Stimulated activated naive CD8-positive, alpha-beta T cell treated with anti-CD3 and anti-CD28 coated beads, Interleukin-15, Interleukin-2, amounts not matched to agents 100 U/mL and 50 U/mL, for 24 hours (primary cell): ENCODE results near the gene HEMK1.
A peak's percentile ranks its signal among the peaks of the same experiment; 100 is the strongest.

ENCODE experiments used
- ATAC-seq: fragments of 150-1000 bp; cut with Tn5 transposase; one replicate; pipeline ENCODE4 v1.10.0; 2021
- DNase-seq: peaks from one replicate; pipeline ENCODE4 v3.0.0; 2021

Gene HEMK1

DNA sequence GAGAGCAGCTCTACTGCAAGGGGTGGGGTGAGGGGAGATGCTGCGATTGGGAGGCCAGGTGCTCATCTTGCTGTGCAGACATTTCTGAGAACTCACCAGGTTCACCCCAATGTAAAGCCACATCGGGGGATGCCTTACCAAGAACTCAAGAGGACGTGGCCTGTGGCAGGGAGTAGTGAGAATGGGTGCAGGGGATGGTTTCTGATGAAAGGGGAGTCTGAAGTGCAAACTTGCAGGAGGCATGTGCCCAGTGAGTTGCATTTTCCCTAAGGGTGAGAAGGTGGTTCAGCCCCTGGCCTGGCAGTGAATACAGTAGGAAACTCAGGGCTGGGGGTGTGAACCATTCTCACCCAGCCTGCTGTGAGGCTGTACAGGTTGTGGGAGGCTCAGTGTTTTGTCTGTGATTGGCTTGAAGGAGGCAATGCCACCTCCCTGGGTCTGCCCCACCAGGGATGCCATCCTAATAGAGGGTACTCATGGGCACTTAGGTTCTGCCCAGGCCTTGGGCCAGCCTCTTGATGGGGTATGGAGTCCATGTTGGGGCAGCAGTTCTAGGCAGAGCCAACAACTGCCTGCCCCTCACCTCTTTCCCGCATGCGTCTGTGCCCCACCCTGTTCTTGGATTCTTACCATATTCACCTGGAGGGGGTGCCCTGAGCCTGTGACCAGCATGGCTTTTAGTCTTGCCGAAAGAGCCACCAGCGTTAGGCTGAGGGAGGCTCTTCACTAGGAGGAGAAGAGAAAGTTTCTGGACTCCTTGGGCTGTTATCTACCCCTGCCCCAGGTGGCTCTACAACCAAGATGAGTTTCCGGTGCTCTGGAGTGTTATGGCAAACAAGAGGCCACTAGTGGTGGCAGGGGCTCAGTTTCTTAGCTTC lies 4.5 kb downstream of the HEMK1 start:
- DNase-seq, result peak; percentile 80
- ATAC-seq, result peak; percentile 53

DNA sequence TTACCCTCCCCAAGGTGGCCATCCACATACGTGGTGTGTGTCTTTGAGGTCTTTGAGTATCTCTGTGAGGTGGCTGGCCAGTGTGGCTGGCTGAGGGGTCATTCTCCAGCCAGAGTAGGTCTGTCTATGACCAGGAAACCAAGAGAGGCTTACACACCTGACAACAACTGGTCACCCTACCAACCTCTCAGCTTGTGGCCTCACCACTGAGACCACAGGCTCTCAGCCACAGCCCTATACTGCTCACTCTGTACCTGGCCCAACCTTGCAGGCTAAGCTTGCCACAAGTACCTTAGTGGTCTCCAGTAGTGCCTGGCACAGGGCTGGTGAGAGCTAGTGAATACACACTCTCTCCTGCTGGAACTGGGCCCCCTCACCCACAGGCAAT lies 5.1 kb downstream of the HEMK1 start:
- peak; percentile 5 for ATAC-seq
- DNase-seq, result peak; percentile 62

DNA sequence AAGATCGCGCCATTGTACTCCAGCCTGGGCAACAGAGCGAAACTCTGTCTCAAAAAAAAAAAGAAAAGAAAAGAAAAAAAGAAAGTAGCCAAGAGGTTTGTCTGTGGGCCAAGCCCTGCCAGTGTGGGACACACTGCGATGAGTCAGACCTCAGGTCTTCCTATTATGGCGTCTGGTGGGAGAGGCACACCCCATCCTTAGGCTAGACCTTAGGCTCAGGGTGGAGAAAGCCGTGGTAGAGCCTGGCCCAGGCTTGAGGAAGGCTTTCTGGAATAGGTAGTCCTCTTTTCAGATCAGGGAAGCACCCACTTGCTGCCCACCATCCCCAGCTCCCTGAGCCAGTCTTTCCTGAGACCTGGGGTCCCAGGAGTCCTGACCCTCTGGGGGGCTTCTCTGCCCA lies 6.0 kb downstream of the HEMK1 start:
- DNase-seq (no peak), ATAC-seq (no peak)

- DNase-seq, result no peak
- no peak for ATAC-seq
Measured at GRCh38 chr3:50577348-50577747, 8.0 kb downstream of the HEMK1 start.

GRCh38 chr3:50580683-50581458 lies 11.5 kb downstream of the HEMK1 start:
- DNase-seq (no peak), ATAC-seq (no peak)

- no peak for ATAC-seq
Measured at GRCh38 chr3:50581459-50581842, 12.1 kb downstream of the HEMK1 start.

DNA sequence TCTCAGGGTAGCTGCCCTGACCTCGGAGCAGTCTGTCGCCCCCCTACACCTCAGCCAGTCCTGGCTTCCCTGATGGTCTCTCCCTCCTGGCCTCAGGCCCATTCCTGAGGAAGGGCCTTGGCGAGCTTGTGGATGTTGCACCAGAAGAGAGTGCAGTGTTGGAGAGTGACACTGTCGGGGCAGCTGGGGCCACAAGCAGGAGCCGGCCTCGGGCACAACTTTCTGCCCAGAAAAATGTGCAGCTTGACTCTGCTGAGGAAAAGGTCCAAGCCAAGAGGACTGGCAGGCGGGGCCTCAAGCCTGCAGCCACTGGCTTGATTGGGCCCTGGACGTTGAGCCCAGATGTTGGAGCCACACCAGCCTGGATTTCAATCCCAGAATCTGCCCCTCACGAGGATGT lies 12.8 kb downstream of the HEMK1 start:
- DNase-seq (no peak), ATAC-seq (no peak)

More at GRCh38 chr3:50581459-50581842, 12.1 kb downstream of the HEMK1 start:
- DNase-seq, result no peak

- no peak for ATAC-seq
- DNase-seq, result no peak
Measured at GRCh38 chr3:50583897-50584296, 14.6 kb downstream of the HEMK1 start.

GRCh38 chr3:50584391-50584790 lies 15.1 kb downstream of the HEMK1 start:
- DNase-seq (no peak), ATAC-seq (no peak)

DNA sequence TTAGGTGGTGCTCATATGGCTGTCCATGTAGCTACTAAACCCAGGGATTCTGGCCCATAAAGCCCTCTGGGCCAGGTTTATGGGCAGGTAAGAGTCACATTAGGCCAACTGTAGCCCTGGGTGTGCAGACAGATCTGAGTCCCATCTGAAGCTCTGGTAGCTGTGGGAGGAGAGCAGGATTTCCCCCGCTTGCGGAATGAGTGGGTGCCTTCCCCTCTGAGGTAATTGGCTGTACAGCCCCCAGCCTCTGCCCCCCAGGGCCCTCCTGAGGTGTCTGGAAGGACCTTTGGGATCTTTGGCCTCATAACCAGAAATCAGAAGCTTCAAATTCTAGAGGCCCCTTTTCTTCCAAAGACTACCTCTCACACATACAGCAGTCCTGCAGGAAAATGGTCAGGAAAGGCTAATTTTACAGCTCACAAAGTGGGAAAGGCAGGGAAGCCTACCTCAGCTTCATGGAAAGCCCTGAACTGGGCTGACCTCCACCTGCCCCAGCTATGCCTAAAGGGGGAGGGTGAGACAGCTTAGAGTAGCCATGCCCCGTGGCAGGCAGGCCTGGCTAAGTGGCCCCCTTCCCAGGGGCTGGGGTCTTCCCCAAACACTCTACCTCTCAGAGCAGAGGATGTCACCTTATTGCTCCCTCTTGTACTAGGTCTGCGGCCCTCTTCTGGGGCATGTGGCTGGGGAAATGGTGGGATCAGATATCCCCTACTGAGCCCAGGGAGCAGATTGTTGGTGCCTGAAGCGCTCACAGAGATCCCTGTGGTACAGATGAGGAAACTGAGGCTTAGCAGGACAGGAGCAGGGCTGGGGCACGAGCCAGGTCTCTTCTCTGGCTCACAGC lies 16.8 kb downstream of the HEMK1 start:
- DNase-seq (peak; percentile 76), ATAC-seq (peak; percentile 19)

- DNase-seq (no peak), ATAC-seq (no peak)
Measured at GRCh38 chr3:50586763-50587070, 17.4 kb downstream of the HEMK1 start.

DNA sequence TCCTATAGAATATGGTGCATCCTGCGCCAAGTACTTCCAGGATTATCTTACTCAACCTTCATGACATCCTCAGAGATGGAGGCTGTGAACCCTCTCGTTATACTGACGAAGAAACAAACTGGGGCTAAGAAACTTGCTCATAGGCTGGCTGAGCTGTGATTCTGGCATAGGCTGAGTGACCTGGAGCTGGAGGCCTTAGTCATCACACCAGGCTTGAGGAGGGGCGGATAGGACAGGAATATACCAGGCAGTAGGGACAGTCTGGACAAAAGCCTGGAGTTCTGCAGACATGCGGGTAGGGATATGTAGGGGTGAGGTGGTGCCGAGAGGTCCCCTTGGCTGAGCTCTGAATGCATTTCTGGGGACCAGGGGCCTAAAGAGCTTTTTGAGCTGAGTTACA lies 18.1 kb downstream of the HEMK1 start:
- ATAC-seq, result no peak
- DNase-seq, result no peak

- ATAC-seq, result peak; percentile 57
Measured at GRCh38 chr3:50587806-50588758, 18.8 kb downstream of the HEMK1 start.

DNA sequence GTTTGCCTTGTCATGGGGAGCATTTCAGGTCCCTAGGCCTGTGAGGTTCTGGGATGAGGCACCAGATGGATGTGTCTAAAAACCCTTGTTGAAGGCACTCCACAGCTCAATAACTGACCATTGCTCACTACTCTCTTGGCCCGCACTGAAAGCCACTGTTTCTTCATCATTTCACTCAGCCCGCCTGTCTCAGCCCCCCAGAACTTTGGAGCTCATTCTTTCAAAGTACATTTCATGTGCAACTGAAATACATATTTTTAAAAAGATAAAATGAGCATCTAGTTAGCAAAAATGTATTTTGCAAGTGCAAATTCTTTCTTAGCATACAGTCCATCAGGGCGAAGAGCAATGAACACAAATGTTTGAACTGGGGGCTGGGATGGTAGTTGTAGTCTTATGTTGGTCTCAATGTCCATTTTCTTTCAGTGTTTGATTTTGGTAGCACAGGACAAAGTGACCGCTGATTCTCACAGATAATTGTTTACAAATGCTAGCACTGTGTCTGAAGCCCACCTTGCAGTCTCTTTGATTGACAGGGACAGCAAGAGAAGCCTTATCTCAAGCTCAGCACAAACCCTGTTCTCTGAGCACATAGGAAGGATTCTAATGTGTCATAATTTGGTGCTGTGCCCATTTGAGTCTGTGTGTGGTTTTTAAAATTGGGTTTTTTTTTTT lies 19.6 kb downstream of the HEMK1 start:
- no peak for DNase-seq

More at GRCh38 chr3:50587806-50588758, 18.8 kb downstream of the HEMK1 start:
- peak; percentile 90 for DNase-seq

GRCh38 chr3:50591196-50591741 lies 21.9 kb downstream of the HEMK1 start:
- DNase-seq (peak; percentile 46), ATAC-seq (peak; percentile 1)

More for the DNA sequence above, 19.6 kb downstream of the HEMK1 start:
- ATAC-seq, result no peak

- peak; percentile 54 for DNase-seq
- no peak for ATAC-seq
Measured at GRCh38 chr3:50592568-50592967, 23.2 kb downstream of the HEMK1 start.

DNA sequence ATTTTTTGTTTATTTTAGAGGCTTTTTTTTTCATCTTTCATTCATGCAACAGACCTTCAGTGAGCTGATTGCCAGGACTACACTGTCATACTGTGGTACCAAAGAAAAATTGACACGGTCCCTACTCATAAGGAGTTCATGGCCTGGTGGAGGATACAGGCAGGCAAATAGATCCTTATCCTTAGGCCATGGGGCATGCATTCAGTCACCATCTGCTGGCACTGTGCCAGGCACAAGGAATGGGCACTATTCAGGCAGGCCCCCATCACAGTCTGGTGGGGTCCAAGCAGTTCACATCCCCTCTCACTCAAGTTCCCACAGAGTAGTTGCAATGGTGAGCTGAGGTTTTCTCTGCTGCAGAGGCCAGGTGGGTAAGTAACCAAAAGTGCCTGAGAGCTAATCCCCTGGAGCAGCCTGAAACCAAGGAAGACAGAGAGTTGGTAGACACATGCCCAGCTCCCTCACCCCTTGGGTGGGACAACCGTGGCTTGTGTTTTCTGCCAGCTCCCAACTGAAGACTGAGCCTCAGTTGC lies 25.0 kb downstream of the HEMK1 start:
- ATAC-seq (no peak), DNase-seq (no peak)

GRCh38 chr3:50599115-50599715 lies 29.9 kb downstream of the HEMK1 start:
- DNase-seq (no peak), ATAC-seq (no peak)

- DNase-seq (no peak), ATAC-seq (no peak)
Measured at GRCh38 chr3:50599716-50600118, 30.4 kb downstream of the HEMK1 start.
